OCI-LY7 (cell line): ENCODE data around the gene CA10. TPM values are rescaled to one million over a fixed set of nuclear protein-coding genes. Genes with fewer than 3 reads are reported as not detected.

Experiments
- BruUV-seq: library from RNA; stranded (reverse); fragments of 400-500 nt; replicated peaks from 2 replicates; lab custom pipeline; 2021; lab: Mats Ljungman, UMichigan
- CTCF ChIA-PET: fragments of 300-600 bp; sonication (Branson Sonifier 250); formaldehyde crosslinking; loops from one replicate; lab custom pipeline; 2022; ENCODE audit warnings: antibody characterized with exemption; ENCODE audit not compliant: unreplicated experiment; lab: Charles Lee
- POLR2A ChIA-PET: fragments of 300-600 bp; sonication (Branson Sonifier 250); formaldehyde crosslinking; loops from one replicate; lab custom pipeline; 2022; ENCODE audit warnings: antibody characterized with exemption; lab: Charles Lee
- DNase-seq: peaks from one replicate; pipeline ENCODE4 v3.0.0-alpha.2; 2015; ENCODE audit warnings: low spot score
- H2AFZ ChIP-seq: fragments of 200-600 bp; sonication (generic), shearing (Covaris generic); 2 replicates; pipeline ENCODE4 v1.6.1; 2014; ENCODE audit warnings: mild to moderate bottlenecking, antibody characterized with exemption, low read length, moderate library complexity
- H3K27ac ChIP-seq: fragments of 200-600 bp; sonication (generic); 2 replicates; pipeline ENCODE4 v1.5.1; 2014; ENCODE audit warnings: mixed run types, low read depth, mild to moderate bottlenecking, moderate library complexity, low read length, inconsistent platforms; ENCODE audit not compliant: poor library complexity, severe bottlenecking
- H3K36me3 ChIP-seq: fragments of 200-600 bp; sonication (generic); 2 replicates; pipeline ENCODE4 v1.6.1; 2014; ENCODE audit warnings: mild to moderate bottlenecking, antibody characterized with exemption, low read length, moderate library complexity, mixed read lengths; ENCODE audit not compliant: insufficient read depth
- H3K4me1 ChIP-seq: fragments of 200-600 bp; sonication (generic); 2 replicates; pipeline ENCODE4 v1.5.1; 2014; ENCODE audit warnings: mild to moderate bottlenecking, low read length; ENCODE audit not compliant: insufficient read depth, poor library complexity, severe bottlenecking
- H3K4me2 ChIP-seq: fragments of 200-600 bp; sonication (generic); 2 replicates; pipeline ENCODE4 v1.6.1; 2014; ENCODE audit warnings: mild to moderate bottlenecking, low read length
- H3K4me3 ChIP-seq: fragments of 200-600 bp; sonication (generic); 2 replicates; pipeline ENCODE4 v1.5.1; 2014; ENCODE audit warnings: mild to moderate bottlenecking, low read depth, low read length; ENCODE audit not compliant: poor library complexity, severe bottlenecking
- H3K79me2 ChIP-seq: fragments of 200-600 bp; sonication (generic); 2 replicates; pipeline ENCODE4 v1.6.1; 2016; ENCODE audit warnings: low read depth, mild to moderate bottlenecking, low read length, moderate library complexity, mixed read lengths; ENCODE audit not compliant: insufficient read depth
- H3K9me2 ChIP-seq: fragments of 200-600 bp; sonication (generic); 2 replicates; pipeline ENCODE4 v1.6.1; 2016; ENCODE audit warnings: mild to moderate bottlenecking, low read length, mixed read lengths; ENCODE audit not compliant: insufficient read depth
- H3K9me3 ChIP-seq: fragments of 200-600 bp; sonication (generic); 2 replicates; pipeline ENCODE4 v1.6.1; 2014; ENCODE audit warnings: mild to moderate bottlenecking, mixed run types, low read length, mixed read lengths
- H4K20me1 ChIP-seq: fragments of 200-600 bp; sonication (generic); 2 replicates; pipeline ENCODE4 v1.6.1; 2014; ENCODE audit warnings: mild to moderate bottlenecking, antibody characterized with exemption, low read length, moderate library complexity, mixed read lengths; ENCODE audit not compliant: insufficient read depth
- CTCF ChIP-seq: fragments of 200-600 bp; sonication (generic); conservative IDR thresholded peaks from 2 replicates; pipeline ENCODE4 v1.5.1; 2014; ENCODE audit warnings: mild to moderate bottlenecking, antibody characterized with exemption, low read length, moderate library complexity, mixed read lengths
- EZH2phosphoT487 ChIP-seq: fragments of 200-600 bp; sonication (generic); IDR thresholded peaks from 2 replicates; pipeline ENCODE4 v1.6.1; 2018; ENCODE audit warnings: low read depth, borderline replicate concordance, mild to moderate bottlenecking, mixed run types, antibody characterized with exemption, low read length, moderate library complexity, mixed read lengths
- intact Hi-C: fragments of 100-400 bp; cut with micrococcal nuclease; formaldehyde crosslinking; loops from one replicate; pipeline ENCODE4 v1.10.0; 2022; ENCODE audit not compliant: unreplicated experiment
- total RNA-seq, 2 experiments: library from RNA; depleted of rRNA in 1 of 2; stranded (reverse); fragments of >200 nt in 1 of 2; shearing (Covaris generic) in 1 of 2; gene quantifications; 2 replicates each; pipeline ENCODE4 v1.2.3, GENCODE V29; 2014 to 2022

CA10 gene
- total RNA-seq, 2 experiments from 2014 or later = not detected

GRCh38 chr17:52201767-52202519 is 43.4 kb upstream of the CA10 start:
- CTCF ChIA-PET = no interaction called here

GRCh38 chr17:52191491-52191890 is 33.0 kb upstream of the CA10 start:
- no peaks in the 10 kb centered on the region for H3K9me2 ChIP-seq
- ChIA-PET POLR2A (no interaction called here), CTCF (no interaction called here)
- TF ChIP-seq CTCF (no peak), EZH2phosphoT487 (no peak)
- H3K79me2 ChIP-seq = no peaks in the 10 kb centered on the region
- no TSS peak for BruUV-seq
- no peak overlapping the region for H3K27ac ChIP-seq
- no peaks in the 10 kb centered on the region for H3K4me1 ChIP-seq
- no peaks in the 10 kb centered on the region for H3K9me3 ChIP-seq
- H3K4me2 ChIP-seq = no peak overlapping the region
- H4K20me1 ChIP-seq = no peaks in the 10 kb centered on the region
- H3K4me3 ChIP-seq = no peak overlapping the region
- DNase-seq = no peak
- H2AFZ ChIP-seq = no peak overlapping the region
- intact Hi-C loops = no loop called here
- no peaks in the 10 kb centered on the region for H3K36me3 ChIP-seq

More at GRCh38 chr17:52201767-52202519, 43.4 kb upstream of the CA10 start:
- Histone ChIP-seq H3K27ac (no peak overlapping the region), H3K9me2 (no peaks in the 10 kb centered on the region), H4K20me1 (no peaks in the 10 kb centered on the region), H2AFZ (no peak overlapping the region), H3K9me3 (no peaks in the 10 kb centered on the region), H3K79me2 (no peaks in the 10 kb centered on the region), H3K36me3 (no peaks in the 10 kb centered on the region), H3K4me2 (no peak overlapping the region), H3K4me1 (no peaks in the 10 kb centered on the region), H3K4me3 (no peak overlapping the region)
- intact Hi-C loops = no loop called here
- no TSS peak for BruUV-seq
- TF ChIP-seq EZH2phosphoT487 (no peak), CTCF (no peak)
- POLR2A ChIA-PET = interaction anchor here (1.0 kb wide), 1 partner anchor 147 kb away, joined by 3 read pairs; no protein-coding TSS in a partner anchor
- no peak for DNase-seq

GRCh38 chr17:52181782-52182181 is 23.3 kb upstream of the CA10 start:
- Histone ChIP-seq H3K9me3 (no peaks in the 10 kb centered on the region), H3K4me1 (no peaks in the 10 kb centered on the region), H4K20me1 (no peaks in the 10 kb centered on the region), H3K4me3 (no peak overlapping the region), H3K27ac (no peak overlapping the region), H2AFZ (no peak overlapping the region), H3K79me2 (no peaks in the 10 kb centered on the region), H3K4me2 (no peak overlapping the region), H3K9me2 (no peaks in the 10 kb centered on the region), H3K36me3 (no peaks in the 10 kb centered on the region)
- DNase-seq = no peak
- TF ChIP-seq EZH2phosphoT487 (no peak), CTCF (no peak)
- POLR2A ChIA-PET = no interaction called here
- no TSS peak for BruUV-seq
- CTCF ChIA-PET = no interaction called here
- intact Hi-C loops = no loop called here
